B cell (primary cell): ENCODE data around the gene PLS1.

Experiments
- EZH2 ChIP-seq: IDR thresholded peaks from 2 replicates; pipeline ENCODE4 v1.6.1; 2012; ENCODE audit warnings: borderline replicate concordance, low read depth, mild to moderate bottlenecking, moderate library complexity, low read length; ENCODE audit not compliant: insufficient read depth, poor library complexity, severe bottlenecking
- TF ChIP-seq, protein P1 (sequence below): fragments of 200-600 bp; IDR thresholded peaks from one replicate; pipeline ENCODE4 v1.8.0; 2022; ENCODE audit warnings: antibody characterized with exemption, mild to moderate bottlenecking

DNA sequence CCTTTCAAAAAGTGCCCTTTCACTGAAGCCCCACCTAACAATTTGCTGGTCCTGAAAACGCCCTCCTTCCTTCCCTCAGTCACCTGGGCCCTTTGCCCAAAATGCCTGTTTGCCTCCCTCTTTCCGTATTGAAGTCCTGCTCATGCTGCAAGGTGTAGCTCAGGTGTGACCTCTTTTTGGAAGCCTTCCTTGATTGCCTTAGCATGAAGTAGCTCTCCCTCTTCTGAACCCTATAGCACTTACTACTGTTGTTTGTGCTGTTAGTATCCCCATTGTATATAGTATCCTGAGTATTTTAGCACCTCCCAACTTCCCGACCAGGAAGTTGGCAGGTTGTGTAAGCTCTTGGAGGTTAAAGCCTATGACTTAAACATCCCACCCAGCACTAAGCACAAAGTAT, 1.7 kb downstream of the PLS1 start:
- TF ChIP-seq, protein P1, sequence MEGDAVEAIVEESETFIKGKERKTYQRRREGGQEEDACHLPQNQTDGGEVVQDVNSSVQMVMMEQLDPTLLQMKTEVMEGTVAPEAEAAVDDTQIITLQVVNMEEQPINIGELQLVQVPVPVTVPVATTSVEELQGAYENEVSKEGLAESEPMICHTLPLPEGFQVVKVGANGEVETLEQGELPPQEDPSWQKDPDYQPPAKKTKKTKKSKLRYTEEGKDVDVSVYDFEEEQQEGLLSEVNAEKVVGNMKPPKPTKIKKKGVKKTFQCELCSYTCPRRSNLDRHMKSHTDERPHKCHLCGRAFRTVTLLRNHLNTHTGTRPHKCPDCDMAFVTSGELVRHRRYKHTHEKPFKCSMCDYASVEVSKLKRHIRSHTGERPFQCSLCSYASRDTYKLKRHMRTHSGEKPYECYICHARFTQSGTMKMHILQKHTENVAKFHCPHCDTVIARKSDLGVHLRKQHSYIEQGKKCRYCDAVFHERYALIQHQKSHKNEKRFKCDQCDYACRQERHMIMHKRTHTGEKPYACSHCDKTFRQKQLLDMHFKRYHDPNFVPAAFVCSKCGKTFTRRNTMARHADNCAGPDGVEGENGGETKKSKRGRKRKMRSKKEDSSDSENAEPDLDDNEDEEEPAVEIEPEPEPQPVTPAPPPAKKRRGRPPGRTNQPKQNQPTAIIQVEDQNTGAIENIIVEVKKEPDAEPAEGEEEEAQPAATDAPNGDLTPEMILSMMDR, result no peak
- TF ChIP-seq EZH2, result no peak
